ENCODE data around the gene RIC1.

- no peak for TF ChIP-seq CTCF (conservative IDR thresholded peaks at IDR 0.05 in 1 of 2, IDR thresholded peaks at IDR 0.05 in 1 of 2; ENCODE audit: low read depth in 1 of 2, low read length in 2 of 2)
- no peak for TF ChIP-seq EZH2 (IDR thresholded peaks at IDR 0.05; ENCODE audit: low read length, missing control alignments)
Observed at GRCh38 chr9:5817862-5818261, 189.0 kb downstream of the RIC1 start.
